H1 (cell line): Measurements from ENCODE around the gene CLDN6. TPM values are rescaled to one million over a fixed set of nuclear protein-coding genes. Genes with fewer than 3 reads are reported as not detected.

Source experiments
- CTCF ChIA-PET: fragments of 300-600 bp; sonication (Branson Sonifier 250); formaldehyde crosslinking; loops from one replicate; lab custom pipeline; 2021; ENCODE audit not compliant: partially characterized antibody; lab: Charles Lee
- POLR2A ChIA-PET: fragments of 300-600 bp; sonication (Branson Sonifier 250); formaldehyde crosslinking; loops from one replicate; lab custom pipeline; 2021; ENCODE audit warnings: inconsistent platforms; ENCODE audit not compliant: partially characterized antibody; lab: Charles Lee
- DNase-seq, 2 experiments: peaks; one replicate each; pipeline versions ENCODE4 v3.0.0 to v3.0.0-alpha.2; 2010 to 2022; ENCODE audit warnings: low spot score in 2 of 2, low read depth in 1 of 2, mixed read lengths in 1 of 2
- FAIRE-seq: peaks from 2 replicates; lab custom pipeline; 2011; peaks lifted over from hg19 to GRCh38; lab: Jason Lieb, UNC
- H2AFZ ChIP-seq: 2 replicates; pipeline ENCODE4 v1.8.1; 2012; ENCODE audit warnings: low read length, inconsistent platforms
- H2AK5ac ChIP-seq: 2 replicates; pipeline ENCODE4 v1.6.1; 2013; ENCODE audit warnings: low read depth, low read length
- H2BK120ac ChIP-seq: replicated peaks from 2 replicates; pipeline ENCODE3; 2013; ENCODE audit warnings: low read depth, low read length, inconsistent platforms
- H2BK12ac ChIP-seq: 2 replicates; pipeline ENCODE4 v1.6.1; 2013; ENCODE audit warnings: low read depth, low read length
- H2BK15ac ChIP-seq: 2 replicates; pipeline ENCODE4 v1.6.1; 2013; ENCODE audit warnings: low read length
- H2BK20ac ChIP-seq: 2 replicates; pipeline ENCODE4 v1.6.1; 2013; ENCODE audit warnings: low read length
- H2BK5ac ChIP-seq: 2 replicates; pipeline ENCODE4 v1.6.1; 2013; ENCODE audit warnings: low read depth, low read length
- H3K14ac ChIP-seq: 2 replicates; pipeline ENCODE4 v1.6.1; 2013; ENCODE audit warnings: inconsistent platforms; ENCODE audit not compliant: insufficient read length
- H3K18ac ChIP-seq: 2 replicates; pipeline ENCODE4 v1.6.1; 2013; ENCODE audit warnings: low read length; ENCODE audit errors: extremely low read depth
- H3K23ac ChIP-seq: 2 replicates; pipeline ENCODE4 v1.6.1; 2013; ENCODE audit warnings: inconsistent platforms; ENCODE audit not compliant: insufficient read length
- H3K23me2 ChIP-seq: 2 replicates; pipeline ENCODE4 v1.6.1; 2013; ENCODE audit warnings: low read depth, low read length
- H3K27ac ChIP-seq: 2 replicates; pipeline ENCODE4 v1.6.1; 2011; ENCODE audit warnings: low read depth, low read length, inconsistent platforms
- H3K27me3 ChIP-seq, 4 experiments: replicated peaks in 1 of 4; 1 replicate in 1 of 4; 2 replicates in 3 of 4; pipeline versions ENCODE4 v1.6.1 to v1.8.1; 2011 to 2013; ENCODE audit warnings: low read length in 3 of 4, mild to moderate bottlenecking in 3 of 4, inconsistent platforms in 2 of 4, mixed read lengths in 2 of 4, moderate library complexity in 1 of 4; ENCODE audit not compliant: control insufficient read depth in 3 of 4, insufficient read depth in 3 of 4; ENCODE audit errors: extremely low read depth in 1 of 4
- H3K36me3 ChIP-seq, 4 experiments: 2 replicates each; pipeline versions ENCODE4 v1.6.1 to v1.8.1; 2011 to 2013; ENCODE audit warnings: mild to moderate bottlenecking in 4 of 4, low read length in 3 of 4, moderate library complexity in 2 of 4, control low read depth in 1 of 4, inconsistent platforms in 1 of 4; ENCODE audit not compliant: insufficient read depth in 4 of 4, control insufficient read depth in 2 of 4
- H3K4ac ChIP-seq: replicated peaks from 2 replicates; pipeline ENCODE3; 2013; ENCODE audit warnings: low read length, low read depth, mixed read lengths, inconsistent platforms; ENCODE audit not compliant: insufficient read length
- H3K4me1 ChIP-seq, 4 experiments: replicated peaks in 1 of 4; 1 replicate in 1 of 4; 2 replicates in 3 of 4; pipeline versions ENCODE4 v1.6.1 to v1.8.1; 2011 to 2013; ENCODE audit warnings: low read length in 3 of 4, inconsistent platforms in 2 of 4, mixed read lengths in 1 of 4; ENCODE audit not compliant: insufficient read depth in 4 of 4, control insufficient read depth in 3 of 4
- H3K4me2 ChIP-seq, 2 experiments: 2 replicates each; pipeline versions ENCODE4 v1.6.1 to v1.8.1; 2011 to 2013; ENCODE audit warnings: low read depth in 2 of 2, low read length in 2 of 2, control low read depth in 1 of 2, inconsistent platforms in 1 of 2, mild to moderate bottlenecking in 1 of 2; ENCODE audit not compliant: insufficient read depth in 1 of 2
- H3K4me3 ChIP-seq, 4 experiments: fragments of 200-600, 300-600 bp in 1 of 4; sonication (generic), shearing (Covaris generic), sonication (Bioruptor Twin) in 1 of 4; 2 replicates each; pipeline versions ENCODE4 v1.5.1 to v1.8.1; 2011 to 2016; ENCODE audit warnings: low read length in 4 of 4, low read depth in 3 of 4, control low read depth in 2 of 4, inconsistent platforms in 2 of 4, mild to moderate bottlenecking in 2 of 4, mixed read lengths in 1 of 4, moderate library complexity in 1 of 4; ENCODE audit not compliant: insufficient read depth in 2 of 4; ENCODE audit errors: extremely low read depth in 1 of 4
- H3K56ac ChIP-seq: replicated peaks from 2 replicates; pipeline ENCODE3; 2013; ENCODE audit warnings: low read depth, mild to moderate bottlenecking, mixed read lengths, low read length, inconsistent platforms; ENCODE audit not compliant: insufficient read length
- H3K79me1 ChIP-seq: 2 replicates; pipeline ENCODE4 v1.6.1; 2013; ENCODE audit warnings: low read depth, low read length, control low read depth
- H3K79me2 ChIP-seq, 2 experiments: 2 replicates each; pipeline versions ENCODE4 v1.6.1 to v1.8.1; 2012 to 2013; ENCODE audit warnings: low read length in 2 of 2, mild to moderate bottlenecking in 2 of 2, inconsistent platforms in 1 of 2; ENCODE audit not compliant: insufficient read depth in 2 of 2, control insufficient read depth in 1 of 2
- H3K9ac ChIP-seq, 4 experiments: replicated peaks in 1 of 4; 1 replicate in 1 of 4; 2 replicates in 3 of 4; pipeline versions ENCODE4 v1.6.1 to v1.8.1; 2011 to 2013; ENCODE audit warnings: low read depth in 3 of 4, low read length in 3 of 4, control low read depth in 2 of 4, mild to moderate bottlenecking in 2 of 4, moderate library complexity in 2 of 4, inconsistent platforms in 1 of 4; ENCODE audit errors: extremely low read depth in 1 of 4
- H3K9me3 ChIP-seq, 2 experiments: 2 replicates each; pipeline versions ENCODE4 v1.6.1 to v1.8.1; 2012 to 2013; ENCODE audit warnings: mild to moderate bottlenecking in 2 of 2, moderate library complexity in 2 of 2, control low read depth in 1 of 2, inconsistent platforms in 1 of 2, low read depth in 1 of 2, low read length in 1 of 2, mixed read lengths in 1 of 2; ENCODE audit not compliant: insufficient read depth in 2 of 2
- H4K20me1 ChIP-seq, 2 experiments: replicated peaks in 1 of 2; 2 replicates each; pipeline versions ENCODE3 to v1.8.1; 2011 to 2013; ENCODE audit warnings: inconsistent platforms in 2 of 2, low read length in 2 of 2, mild to moderate bottlenecking in 1 of 2; ENCODE audit not compliant: insufficient read depth in 2 of 2, control insufficient read depth in 1 of 2
- H4K5ac ChIP-seq: 2 replicates; pipeline ENCODE4 v1.6.1; 2013; ENCODE audit warnings: low read length, low read depth, mixed read lengths, inconsistent platforms; ENCODE audit not compliant: insufficient read length
- H4K8ac ChIP-seq: 2 replicates; pipeline ENCODE4 v1.8.0; 2013; ENCODE audit warnings: mild to moderate bottlenecking, moderate library complexity, low read length, inconsistent platforms; ENCODE audit not compliant: insufficient read depth; ENCODE audit errors: extremely low read depth
- H4K91ac ChIP-seq: replicated peaks from 2 replicates; pipeline ENCODE3; 2013; ENCODE audit warnings: low read length, mixed read lengths, inconsistent platforms; ENCODE audit not compliant: insufficient read length
- CBX8 ChIP-seq: fragments of 300-800, 300-1000 bp; sonication (generic); IDR thresholded peaks from 2 replicates; pipeline ENCODE4 v1.7.1; 2016; ENCODE audit warnings: low read depth, low read length, borderline replicate concordance
- PHF8 ChIP-seq: fragments of 200-600 bp; sonication (generic); conservative IDR thresholded peaks from 2 replicates; pipeline ENCODE4 v1.7.1; 2012; ENCODE audit warnings: low read depth, mild to moderate bottlenecking, inconsistent platforms, low read length, moderate library complexity
- SP1 ChIP-seq: IDR thresholded peaks from 2 replicates; pipeline ENCODE4 v1.6.1; 2011; ENCODE audit warnings: low read depth, low read length
- WGBS, 2 experiments: shearing (Covaris generic) in 1 of 2; methylation state at CpG; one replicate each; pipeline versions ENCODE4 v1.1.6 to v1.1.7; 2013 to 2015; ENCODE audit warnings: low lambda C conversion rate in 2 of 2, mixed read lengths in 2 of 2, inconsistent platforms in 1 of 2, low coverage in 1 of 2, missing lambda C conversion rate in 1 of 2; ENCODE audit not compliant: insufficient replicate concordance in 2 of 2, insufficient coverage in 1 of 2, insufficient read length in 1 of 2; ENCODE audit errors: extremely low coverage in 1 of 2, missing lambda C conversion rate in 1 of 2; 5-methylcytosine and 5-hydroxymethylcytosine counted together
- polyA plus RNA-seq, 7 experiments: library from polyadenylated mRNA; depleted of rRNA in 3 of 7; stranded (reverse) in 5 of 7; unstranded in 2 of 7; fragments of >200 nt in 5 of 7; fragments of 200-250 nt in 2 of 7; gene quantifications; 1 replicate in 5 of 7; 2 replicates in 1 of 7; 4 replicates in 1 of 7; pipeline versions ENCODE4 v1.2.1 to v1.2.3, GENCODE V29; 2011 to 2013; ENCODE audit warnings: missing spikeins in 2 of 7, mixed read lengths in 2 of 7
- total RNA-seq: library from RNA; stranded (reverse); fragmentation: NEBNext Ultra II Directional; extraction: Animal tissue kit (Norgen Biotek cat#: 25700); gene quantifications from 2 replicates; pipeline ENCODE4 v1.2.1, GENCODE V29; 2021
- TF ChIP-seq, protein P1 (sequence below): IDR thresholded peaks from 2 replicates; pipeline ENCODE4 v1.6.1; 2011; ENCODE audit warnings: low read depth, mild to moderate bottlenecking, low read length; ENCODE audit not compliant: insufficient read depth

CLDN6 gene
- total and polyA plus RNA-seq, 2 of the 8 experiments (the other 6 are each of a cell fraction or from before 2014, with no cell fraction given): 747 to 1,115 TPM

DNA sequence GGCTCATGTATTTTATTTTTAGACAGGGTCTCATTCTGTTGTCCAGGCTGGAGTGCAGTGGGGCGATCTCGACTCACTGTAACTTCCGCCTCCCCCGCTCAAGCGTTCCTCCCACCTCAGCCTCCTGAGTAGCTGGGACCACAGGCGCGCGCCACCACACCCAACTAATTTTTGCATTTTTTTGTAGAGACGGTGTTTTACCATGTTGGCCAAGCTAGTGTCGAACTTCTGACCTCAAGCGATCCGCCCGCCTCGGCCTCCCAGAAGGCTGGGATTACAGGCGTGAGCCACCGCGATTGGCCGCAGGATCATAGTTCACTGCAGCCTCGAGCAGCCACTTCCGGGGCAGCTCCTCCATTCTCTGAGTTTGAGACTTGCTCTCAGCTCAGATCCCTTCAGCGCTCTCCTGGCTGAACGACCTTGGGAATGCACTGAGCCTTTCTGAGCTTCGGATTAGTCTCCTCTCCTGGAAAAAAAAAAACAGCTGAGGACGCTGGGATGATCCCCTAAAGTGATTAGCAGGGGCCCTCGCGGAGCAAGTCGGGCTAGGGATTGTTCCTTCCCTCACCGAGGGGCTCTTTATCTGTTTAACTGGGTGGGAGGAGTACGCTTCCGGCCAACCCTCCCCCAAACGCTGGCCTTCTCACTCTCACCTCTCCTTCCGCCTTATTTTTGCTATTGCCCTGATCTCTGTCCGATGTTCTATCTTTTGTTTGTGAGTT lies 36.6 kb downstream of the CLDN6 start:
- Histone ChIP-seq H3K27me3 (no peaks in the 10 kb centered on the region; a peak in 1 of 7 replicates), H3K36me3 (peaks cover 0 to 11% (median 4%) of the 10 kb centered on the region in 4 experiments; a peak in 5 of 8 replicates), H3K79me1 (peaks cover 6% of the 10 kb centered on the region), H2BK20ac (peak overlapping the region; percentile 17; the same call in 1 of the 2 replicates), H3K56ac (peak overlapping the region; percentile 54), H2AK5ac (peak overlapping the region; percentile 68; the same call in 1 of the 2 replicates), H2BK5ac (peak overlapping the region; percentile 97), H3K4ac (peak overlapping the region; percentile 83), H3K27ac (0 out of 2 replicates have a peak overlapping the region, but pooled peaks have one; percentile 28), H3K4me3 (peak overlapping the region; percentile 7 to 78 (median 38); a peak in 5 of 8 replicates), H4K5ac (peak overlapping the region; percentile 78), H2BK120ac (peak overlapping the region; percentile 68), H3K79me2 (peaks cover 0 to 8% of the 10 kb centered on the region in 2 experiments; a peak in 2 of 4 replicates), H3K23ac (no peak overlapping the region), H2BK15ac (peak overlapping the region; percentile 92; the same call in 1 of the 2 replicates), H3K9ac (no peak overlapping the region; a peak in 2 of 7 replicates), H3K14ac (no peak overlapping the region), H3K4me2 (peak overlapping the region; percentile 38 to 93), H2BK12ac (peak overlapping the region; percentile 86), H4K91ac (peak overlapping the region; percentile 95), H3K23me2 (peaks cover 12% of the 10 kb centered on the region; the same call in 1 of the 2 replicates), H3K4me1 (peaks cover 3 to 23% (median 14%) of the 10 kb centered on the region in 4 experiments), H3K9me3 (no peaks in the 10 kb centered on the region), H4K20me1 (peaks cover 10 to 16% of the 10 kb centered on the region in 2 experiments), H3K18ac (peak overlapping the region; percentile 66), H4K8ac (peak overlapping the region; percentile 98), H2AFZ (no peak overlapping the region)
- DNase-seq (no peak), FAIRE-seq (no peak)
- CTCF ChIA-PET: interaction anchor here (0.7 to 3.7 kb wide), 12 partner anchors 10 to 214 kb away, joined by 3 to 27 read pairs (median 6); partner anchors contain the start of genes CLDN6 and PAQR4
- WGBS, 2 experiments: 47% methylated on average over 33 of the region's 33 CpGs; no CpG with 5 or more reads in 1 of the 2 experiments
- TF ChIP-seq CBX8 (no peak), PHF8 (0 out of 2 replicates have a peak, but pooled peaks have one; percentile 25), SP1 (peak; percentile 31; the same call in 1 of the 2 replicates)
- TF ChIP-seq, protein P1, sequence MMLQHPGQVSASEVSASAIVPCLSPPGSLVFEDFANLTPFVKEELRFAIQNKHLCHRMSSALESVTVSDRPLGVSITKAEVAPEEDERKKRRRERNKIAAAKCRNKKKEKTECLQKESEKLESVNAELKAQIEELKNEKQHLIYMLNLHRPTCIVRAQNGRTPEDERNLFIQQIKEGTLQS: no peak
- POLR2A ChIA-PET: interaction anchor here (0.6 to 25.4 kb wide), 13 partner anchors 9 to 118 kb away, joined by 3 to 455 read pairs (median 11); partner anchors contain the start of genes CLDN6, HCFC1R1, KREMEN2 and PAQR4
